Stomach smooth muscle (tissue), 2 donors: ENCODE measurements around the gene CAPZA1.

ENCODE experiments used
- H3K27ac ChIP-seq: one replicate; pipeline ENCODE4 v1.7.0; 2013; ENCODE audit warnings: mild to moderate bottlenecking, low read length, inconsistent platforms
- H3K27me3 ChIP-seq, 2 donors: one replicate each; pipeline ENCODE4 v1.7.0; 2013; ENCODE audit warnings: low read length in 2 of 2; ENCODE audit not compliant: insufficient read depth in 2 of 2, control insufficient read depth in 1 of 2
- H3K36me3 ChIP-seq, 2 donors: one replicate each; pipeline ENCODE4 v1.7.0; 2013; ENCODE audit warnings: low read length in 2 of 2; ENCODE audit not compliant: control insufficient read depth in 2 of 2, insufficient read depth in 2 of 2
- H3K4me1 ChIP-seq: one replicate; pipeline ENCODE4 v1.7.0; 2013; ENCODE audit warnings: low read length; ENCODE audit not compliant: control insufficient read depth, insufficient read depth
- H3K4me3 ChIP-seq, 2 donors: one replicate each; pipeline ENCODE4 v1.7.0; 2013; ENCODE audit warnings: low read length in 2 of 2
- H3K9ac ChIP-seq, 2 donors: one replicate each; pipeline ENCODE4 v1.7.0; 2013; ENCODE audit warnings: low read length in 2 of 2, mild to moderate bottlenecking in 1 of 2
- H3K9me3 ChIP-seq, 2 donors: one replicate each; pipeline ENCODE4 v1.7.0; 2013; ENCODE audit warnings: low read length in 2 of 2; ENCODE audit not compliant: control insufficient read depth in 2 of 2
- donor health status: healthy.
- donor health status: Pancreatic carcinoma.

The CAPZA1 gene

DNA sequence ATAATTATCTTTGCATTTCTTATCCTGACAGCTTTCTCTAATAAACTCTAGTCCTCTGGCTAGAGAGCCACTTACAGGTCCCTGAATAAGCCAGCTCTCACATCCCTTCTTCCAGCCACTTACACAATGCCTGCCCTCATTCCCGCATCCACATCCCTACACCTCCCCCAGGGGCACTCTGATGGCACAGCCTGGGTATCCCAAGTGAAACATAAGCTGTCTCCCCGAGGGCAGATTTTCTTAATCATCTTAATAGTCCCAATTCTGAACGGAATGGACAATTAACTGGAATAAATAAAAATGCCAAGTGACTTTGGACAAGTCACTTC is 82.4 kb downstream of the CAPZA1 start:
- no peaks in the 10 kb centered on the region for H3K9me3 ChIP-seq
- H3K9ac ChIP-seq = peak overlapping the region in 1 of 2 donors; percentile 17
- no peak overlapping the region for H3K4me3 ChIP-seq
- H3K27ac ChIP-seq = peak overlapping the region; percentile 86
- no peaks in the 10 kb centered on the region for H3K27me3 ChIP-seq
- H3K4me1 ChIP-seq = peaks cover 75% of the 10 kb centered on the region
- H3K36me3 ChIP-seq = peaks cover 22 to 31% of the 10 kb centered on the region in 2 donors

DNA sequence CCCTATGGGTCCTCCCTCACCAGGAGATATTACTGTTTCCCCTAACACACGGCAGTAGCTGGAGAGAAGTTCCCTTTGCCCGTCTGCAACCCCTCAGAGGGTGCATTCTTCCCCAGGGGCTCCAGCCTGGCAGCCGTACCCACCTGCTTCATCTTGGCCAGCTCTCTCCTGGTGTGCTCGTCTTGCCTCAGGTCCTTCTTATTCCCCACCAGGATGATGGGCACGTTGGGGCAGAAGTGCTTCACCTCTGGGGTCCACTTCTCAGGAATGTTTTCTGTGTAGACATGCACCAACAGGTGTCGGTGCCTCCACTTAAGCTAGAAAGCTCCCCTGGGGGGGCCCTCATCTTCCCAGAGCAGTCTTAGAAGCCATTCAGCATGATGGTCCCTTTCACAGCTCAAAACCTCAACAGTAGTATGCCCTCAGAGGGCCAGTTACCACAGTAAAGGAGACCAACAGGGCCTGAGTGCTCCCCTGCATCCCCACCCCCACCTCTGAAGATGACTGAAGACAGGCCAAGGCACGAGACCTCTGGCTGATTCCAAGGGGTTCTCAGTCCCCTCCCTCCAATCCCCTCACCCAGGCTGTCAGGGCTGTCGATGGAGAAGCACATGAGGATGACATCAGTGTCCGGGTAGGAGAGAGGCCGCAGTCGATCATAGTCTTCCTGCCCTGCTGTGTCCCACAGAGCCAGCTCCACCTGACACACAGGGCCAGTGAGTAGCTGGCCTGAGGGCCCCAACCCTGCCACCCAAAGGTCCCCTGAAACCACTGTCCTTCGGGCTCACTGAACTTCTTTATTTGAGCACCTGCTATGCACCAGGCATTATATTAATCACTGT is 83.0 kb downstream of the CAPZA1 start:
- Histone ChIP-seq H3K9ac (peak overlapping the region; percentile 17 to 36), H3K27me3 (no peaks in the 10 kb centered on the region), H3K9me3 (no peaks in the 10 kb centered on the region), H3K36me3 (peaks cover 22 to 31% of the 10 kb centered on the region in 2 donors), H3K27ac (peak overlapping the region; percentile 53), H3K4me1 (peaks cover 78% of the 10 kb centered on the region), H3K4me3 (no peak overlapping the region)

DNA sequence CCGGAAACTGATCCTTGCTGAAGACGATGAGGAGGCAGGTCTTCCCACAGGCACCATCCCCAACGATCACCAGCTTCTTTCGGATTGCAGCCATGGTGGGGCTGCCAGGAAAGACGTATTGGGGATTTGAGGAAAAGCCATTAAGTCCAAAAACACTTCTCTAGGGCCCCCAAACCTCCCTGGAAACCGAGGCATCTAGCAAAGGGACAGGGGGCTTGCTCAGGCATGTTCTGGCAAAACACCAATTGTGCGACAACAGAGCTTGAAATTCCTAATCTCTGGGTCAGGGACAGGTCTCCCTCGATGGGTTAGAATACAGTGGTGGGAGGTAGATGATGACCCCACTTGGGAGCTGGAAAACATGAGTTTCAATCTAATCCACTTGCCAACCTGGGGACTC is 84.1 kb downstream of the CAPZA1 start:
- Histone ChIP-seq H3K36me3 (peaks cover 14 to 22% of the 10 kb centered on the region in 2 donors), H3K27me3 (no peaks in the 10 kb centered on the region), H3K9ac (no peak overlapping the region), H3K27ac (peak overlapping the region; percentile 82), H3K4me3 (no peak overlapping the region), H3K4me1 (peaks cover 74% of the 10 kb centered on the region), H3K9me3 (no peaks in the 10 kb centered on the region)

DNA sequence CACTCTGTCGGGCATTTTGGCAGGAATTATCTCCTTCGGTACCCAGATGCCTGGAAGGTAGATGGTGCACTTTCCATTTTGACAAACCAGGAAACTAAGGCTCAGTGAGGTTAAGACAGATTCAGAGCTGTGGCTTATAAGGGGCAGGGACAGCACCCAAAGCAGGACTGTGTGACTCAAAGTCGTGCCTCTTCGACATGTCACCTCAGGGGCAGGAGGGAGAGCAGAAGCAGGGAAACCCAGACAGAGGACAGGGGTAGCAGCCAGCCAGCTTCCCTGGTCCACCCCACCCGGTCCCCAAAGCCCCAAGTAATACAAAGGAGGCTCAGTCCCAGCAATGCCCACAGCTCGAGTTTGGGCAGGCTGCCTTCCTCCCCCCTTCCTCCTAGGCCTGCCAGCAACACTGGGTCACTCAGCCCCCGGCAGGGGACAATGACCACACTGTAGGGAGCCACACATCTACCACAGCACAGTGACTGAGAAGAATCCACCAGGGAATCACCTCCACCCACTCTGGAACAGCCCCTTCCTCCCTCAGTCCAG is 84.8 kb downstream of the CAPZA1 start:
- Histone ChIP-seq H3K9me3 (no peaks in the 10 kb centered on the region), H3K27me3 (no peaks in the 10 kb centered on the region), H3K27ac (peak overlapping the region; percentile 82), H3K4me3 (peak overlapping the region; percentile 85 to 86), H3K9ac (peak overlapping the region; percentile 68 to 79), H3K36me3 (peaks cover 12 to 22% of the 10 kb centered on the region in 2 donors), H3K4me1 (peaks cover 68% of the 10 kb centered on the region)

GRCh38 chr1:112704934-112705627 is 85.4 kb downstream of the CAPZA1 start:
- peaks cover 61% of the 10 kb centered on the region for H3K4me1 ChIP-seq
- H3K27ac ChIP-seq = peak overlapping the region; percentile 82
- no peaks in the 10 kb centered on the region for H3K9me3 ChIP-seq
- no peaks in the 10 kb centered on the region for H3K27me3 ChIP-seq
- peaks cover 8 to 16% of the 10 kb centered on the region in 2 donors for H3K36me3 ChIP-seq
- peak overlapping the region; percentile 85 to 86 for H3K4me3 ChIP-seq
- peak overlapping the region; percentile 68 to 79 for H3K9ac ChIP-seq

GRCh38 chr1:112706505-112707220 is 87.0 kb downstream of the CAPZA1 start, which contains the start of gene RHOC:
TSS of gene RHOC (minus strand) at chr1:112707127. CDS start at chr1:112703799, 3,328 bp downstream.
- Histone ChIP-seq H3K27me3 (no peaks in the 10 kb centered on the region), H3K4me3 (peak within 1 kb of the TSS; percentile 85 to 86), H3K4me1 (peaks cover 45% of the 10 kb centered on the region), H3K9ac (peak within 1 kb of the TSS; percentile 68 to 84), H3K27ac (peak within 1 kb of the TSS; percentile 82), H3K36me3 (peaks cover 8 to 13% of the 10 kb centered on the region in 2 donors), H3K9me3 (no peaks in the 10 kb centered on the region)

- no peaks in the 10 kb centered on the region for H3K27me3 ChIP-seq
- peak overlapping the region; percentile 68 to 73 for H3K9ac ChIP-seq
- H3K4me3 ChIP-seq = peak overlapping the region; percentile 5 to 86
- peaks cover 5 to 9% of the 10 kb centered on the region in 2 donors for H3K36me3 ChIP-seq
- peak overlapping the region; percentile 82 for H3K27ac ChIP-seq
- peaks cover 41% of the 10 kb centered on the region for H3K4me1 ChIP-seq
- H3K9me3 ChIP-seq = no peaks in the 10 kb centered on the region
Measured at GRCh38 chr1:112707221-112708001, 87.8 kb downstream of the CAPZA1 start.

GRCh38 chr1:112708002-112708448 is 88.4 kb downstream of the CAPZA1 start:
- Histone ChIP-seq H3K9me3 (no peaks in the 10 kb centered on the region), H3K36me3 (peaks cover 0 to 3% of the 10 kb centered on the region in 2 donors), H3K27me3 (no peaks in the 10 kb centered on the region), H3K27ac (peak overlapping the region; percentile 82), H3K9ac (peak overlapping the region in 1 of 2 donors; percentile 73), H3K4me1 (peaks cover 36% of the 10 kb centered on the region), H3K4me3 (no peak overlapping the region)

DNA sequence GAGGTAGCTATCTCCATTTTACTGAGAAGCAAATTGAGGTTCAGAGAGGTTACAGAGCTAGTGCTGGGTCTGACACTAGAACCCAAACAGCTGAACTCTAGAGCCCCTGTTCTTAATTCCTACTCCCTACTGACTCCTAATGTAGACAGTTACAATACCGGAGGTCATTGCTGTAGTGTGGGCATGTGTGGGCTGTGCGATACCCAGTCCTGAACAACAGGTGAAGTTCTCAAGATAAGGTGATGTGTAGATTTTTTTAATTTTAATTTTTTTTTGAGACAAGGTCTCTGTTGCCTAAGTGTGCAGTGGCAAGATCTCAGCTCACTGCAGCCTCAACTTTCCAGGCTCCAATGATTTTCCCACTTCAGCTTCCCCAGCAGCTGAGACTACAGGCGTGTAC is 88.9 kb downstream of the CAPZA1 start:
- H3K27me3 ChIP-seq = no peaks in the 10 kb centered on the region
- H3K4me1 ChIP-seq = peaks cover 33% of the 10 kb centered on the region
- no peaks in the 10 kb centered on the region for H3K9me3 ChIP-seq
- no peak overlapping the region for H3K4me3 ChIP-seq
- no peak overlapping the region for H3K27ac ChIP-seq
- no peaks in the 10 kb centered on the region for H3K36me3 ChIP-seq
- no peak overlapping the region for H3K9ac ChIP-seq

- Histone ChIP-seq H3K27me3 (no peaks in the 10 kb centered on the region), H3K4me3 (no peak overlapping the region), H3K36me3 (no peaks in the 10 kb centered on the region)
Measured at GRCh38 chr1:112710159-112710558, 90.5 kb downstream of the CAPZA1 start.

More at GRCh38 chr1:112710159-112710558, 90.5 kb downstream of the CAPZA1 start:
- H3K4me1 ChIP-seq = peaks cover 28% of the 10 kb centered on the region
- H3K9me3 ChIP-seq = no peaks in the 10 kb centered on the region
- H3K27ac ChIP-seq = no peak overlapping the region
- no peak overlapping the region for H3K9ac ChIP-seq
